GM23338 (cell line): ENCODE results near the gene CMSS1. TPM values are rescaled to one million over a fixed set of nuclear protein-coding genes. Genes with fewer than 3 reads are reported as not detected.

Experiments
- ATAC-seq: fragments of 200-7000 bp; cut with Tn5 transposase; 3 replicates; pipeline ENCODE4 v1.9.1; 2020
- DNase-seq: peaks from one replicate; pipeline ENCODE4 v3.0.0-alpha.2; 2015; ENCODE audit warnings: low spot score
- H2AFZ ChIP-seq: fragments of 200-600 bp; sonication (generic); 2 replicates; pipeline ENCODE4 v1.8.0; 2016; ENCODE audit warnings: antibody characterized with exemption, mild to moderate bottlenecking, moderate library complexity
- H3F3A ChIP-seq: fragments of 200-600 bp; sonication (generic); replicated peaks from 2 replicates; pipeline ENCODE4 v1.8.0; 2017; ENCODE audit warnings: antibody characterized with exemption, mixed run types, low read depth
- H3K27ac ChIP-seq: fragments of 200-600 bp; sonication (generic); 2 replicates; pipeline ENCODE4 v1.6.1; 2016; ENCODE audit warnings: low read depth
- H3K27me3 ChIP-seq: fragments of 200-600 bp; sonication (generic); 2 replicates; pipeline ENCODE4 v1.8.0; 2016; ENCODE audit warnings: mild to moderate bottlenecking, mixed run types, moderate library complexity; ENCODE audit not compliant: insufficient read depth
- H3K36me3 ChIP-seq: fragments of 200-600 bp; sonication (generic); 2 replicates; pipeline ENCODE4 v1.8.0; 2016; ENCODE audit warnings: mild to moderate bottlenecking; ENCODE audit not compliant: insufficient read depth
- H3K4me1 ChIP-seq: fragments of 200-600 bp; sonication (generic); 2 replicates; pipeline ENCODE4 v1.8.0; 2016; ENCODE audit warnings: mild to moderate bottlenecking, moderate library complexity; ENCODE audit not compliant: insufficient read depth
- H3K4me2 ChIP-seq: fragments of 200-600 bp; sonication (generic); 2 replicates; pipeline ENCODE4 v1.7.1; 2017; ENCODE audit warnings: mixed run types
- H3K4me3 ChIP-seq: fragments of 200-600 bp; sonication (generic); 2 replicates; pipeline ENCODE4 v1.6.1; 2016; ENCODE audit warnings: mixed run types
- H3K79me2 ChIP-seq: fragments of 200-600 bp; sonication (generic); replicated peaks from 2 replicates; pipeline ENCODE4 v1.8.0; 2017; ENCODE audit warnings: mild to moderate bottlenecking; ENCODE audit not compliant: insufficient read depth
- H3K9me2 ChIP-seq: fragments of 200-600 bp; sonication (generic); 2 replicates; pipeline ENCODE4 v1.8.0; 2017; ENCODE audit not compliant: insufficient read depth
- H4K20me1 ChIP-seq: fragments of 200-600 bp; sonication (generic); replicated peaks from 2 replicates; pipeline ENCODE4 v1.8.0; 2017; ENCODE audit warnings: mild to moderate bottlenecking; ENCODE audit not compliant: insufficient read depth
- H3K27ac Mint-ChIP-seq: 2 replicates; pipeline ENCODE4 v1.8.0; 2020; ENCODE audit warnings: inconsistent platforms, mild to moderate bottlenecking, moderate library complexity, mixed read lengths
- H3K27me3 Mint-ChIP-seq: 3 replicates; pipeline ENCODE4 v1.8.0; 2022; ENCODE audit warnings: low read depth, mild to moderate bottlenecking, moderate library complexity, mixed read lengths, inconsistent platforms; ENCODE audit not compliant: insufficient read depth, poor library complexity
- H3K36me3 Mint-ChIP-seq: 3 replicates; pipeline ENCODE4 v1.8.0; 2021; ENCODE audit warnings: low read depth, mild to moderate bottlenecking, inconsistent platforms, moderate library complexity, mixed read lengths
- H3K4me1 Mint-ChIP-seq: 3 replicates; pipeline ENCODE4 v1.8.0; 2020; ENCODE audit warnings: mild to moderate bottlenecking, inconsistent platforms, mixed read lengths
- H3K4me3 Mint-ChIP-seq: 3 replicates; pipeline ENCODE4 v1.8.0; 2021; ENCODE audit warnings: moderate library complexity, mild to moderate bottlenecking, inconsistent platforms, mixed read lengths
- H3K9me3 Mint-ChIP-seq: 3 replicates; pipeline ENCODE4 v1.8.0; 2020; ENCODE audit warnings: moderate library complexity, mild to moderate bottlenecking, inconsistent platforms, mixed read lengths
- CREB1 ChIP-seq: fragments of 250-450 bp; sonication (Bioruptor Pico); IDR thresholded peaks from 2 replicates; pipeline ENCODE4 v1.5.0; 2020; ENCODE audit warnings: low read depth, mild to moderate bottlenecking, moderate library complexity
- JUNB ChIP-seq: IDR thresholded peaks from one replicate; pipeline ENCODE4 v1.6.1; 2016; ENCODE audit warnings: antibody characterized with exemption; ENCODE audit not compliant: unreplicated experiment
- POLR2AphosphoS5 ChIP-seq: IDR thresholded peaks from 2 replicates; pipeline ENCODE4 v1.6.1; 2016; ENCODE audit warnings: antibody characterized with exemption, low read depth
- STAT1 ChIP-seq: IDR thresholded peaks from one replicate; pipeline ENCODE4 v1.6.1; 2016; ENCODE audit warnings: antibody characterized with exemption; ENCODE audit not compliant: unreplicated experiment
- ZNF331 ChIP-seq: fragments of 250-450 bp; sonication (Bioruptor Pico); IDR thresholded peaks from 2 replicates; pipeline ENCODE4 v1.5.0; 2020; ENCODE audit warnings: low read depth, mild to moderate bottlenecking, moderate library complexity
- polyA plus RNA-seq: library from polyadenylated mRNA; unstranded; fragments of >200 nt; fragmentation: Nextera tagmentation; extraction: Ambion mirVana; gene quantifications from 2 replicates; pipeline ENCODE4 v1.2.1, GENCODE V29; 2016
- total RNA-seq: library from RNA; depleted of rRNA; stranded (reverse); fragments of >200 nt; shearing (Covaris generic); gene quantifications from 2 replicates; pipeline ENCODE4 v1.2.3, GENCODE V29; 2014
- TF ChIP-seq, protein P1 (sequence below): IDR thresholded peaks from one replicate; pipeline ENCODE4 v1.6.1; 2018; ENCODE audit warnings: antibody characterized with exemption; ENCODE audit not compliant: unreplicated experiment
- TF ChIP-seq, protein P2 (sequence below): IDR thresholded peaks from 2 replicates; pipeline ENCODE4 v1.6.1; 2016; ENCODE audit warnings: antibody characterized with exemption

CMSS1 gene
- total and polyA plus RNA-seq, 2 experiments from 2014 or later, result 39.4 to 187 TPM

DNA sequence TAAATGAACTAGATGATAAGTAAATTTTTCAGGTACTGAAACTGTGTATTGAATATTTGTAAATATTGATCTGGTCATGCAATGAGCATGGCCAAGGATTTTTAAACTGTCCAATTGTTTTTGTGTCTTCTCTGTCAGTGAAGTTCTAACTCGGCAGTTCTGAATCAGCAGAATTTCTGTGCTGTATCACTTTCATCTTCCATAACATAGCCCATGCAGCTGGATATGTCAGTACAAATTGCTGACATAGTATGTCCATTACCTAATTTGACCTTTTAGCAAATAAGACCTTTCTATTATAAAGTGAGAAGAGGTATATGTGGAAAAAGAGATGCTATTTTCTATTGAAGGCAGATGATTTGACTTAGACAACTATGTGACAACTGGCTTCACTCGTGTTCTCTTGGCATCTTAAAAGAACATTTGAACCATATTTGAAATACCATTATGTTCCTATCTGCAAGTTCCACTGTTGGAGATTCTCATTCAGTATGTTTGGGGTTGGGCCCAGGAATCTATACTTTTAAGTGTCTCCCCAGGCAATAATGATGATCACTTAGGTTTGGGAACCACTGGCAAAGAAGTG is 90.4 kb downstream of the CMSS1 start (continued):
- TF ChIP-seq, protein P1, sequence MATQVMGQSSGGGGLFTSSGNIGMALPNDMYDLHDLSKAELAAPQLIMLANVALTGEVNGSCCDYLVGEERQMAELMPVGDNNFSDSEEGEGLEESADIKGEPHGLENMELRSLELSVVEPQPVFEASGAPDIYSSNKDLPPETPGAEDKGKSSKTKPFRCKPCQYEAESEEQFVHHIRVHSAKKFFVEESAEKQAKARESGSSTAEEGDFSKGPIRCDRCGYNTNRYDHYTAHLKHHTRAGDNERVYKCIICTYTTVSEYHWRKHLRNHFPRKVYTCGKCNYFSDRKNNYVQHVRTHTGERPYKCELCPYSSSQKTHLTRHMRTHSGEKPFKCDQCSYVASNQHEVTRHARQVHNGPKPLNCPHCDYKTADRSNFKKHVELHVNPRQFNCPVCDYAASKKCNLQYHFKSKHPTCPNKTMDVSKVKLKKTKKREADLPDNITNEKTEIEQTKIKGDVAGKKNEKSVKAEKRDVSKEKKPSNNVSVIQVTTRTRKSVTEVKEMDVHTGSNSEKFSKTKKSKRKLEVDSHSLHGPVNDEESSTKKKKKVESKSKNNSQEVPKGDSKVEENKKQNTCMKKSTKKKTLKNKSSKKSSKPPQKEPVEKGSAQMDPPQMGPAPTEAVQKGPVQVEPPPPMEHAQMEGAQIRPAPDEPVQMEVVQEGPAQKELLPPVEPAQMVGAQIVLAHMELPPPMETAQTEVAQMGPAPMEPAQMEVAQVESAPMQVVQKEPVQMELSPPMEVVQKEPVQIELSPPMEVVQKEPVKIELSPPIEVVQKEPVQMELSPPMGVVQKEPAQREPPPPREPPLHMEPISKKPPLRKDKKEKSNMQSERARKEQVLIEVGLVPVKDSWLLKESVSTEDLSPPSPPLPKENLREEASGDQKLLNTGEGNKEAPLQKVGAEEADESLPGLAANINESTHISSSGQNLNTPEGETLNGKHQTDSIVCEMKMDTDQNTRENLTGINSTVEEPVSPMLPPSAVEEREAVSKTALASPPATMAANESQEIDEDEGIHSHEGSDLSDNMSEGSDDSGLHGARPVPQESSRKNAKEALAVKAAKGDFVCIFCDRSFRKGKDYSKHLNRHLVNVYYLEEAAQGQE, result no peak

DNA sequence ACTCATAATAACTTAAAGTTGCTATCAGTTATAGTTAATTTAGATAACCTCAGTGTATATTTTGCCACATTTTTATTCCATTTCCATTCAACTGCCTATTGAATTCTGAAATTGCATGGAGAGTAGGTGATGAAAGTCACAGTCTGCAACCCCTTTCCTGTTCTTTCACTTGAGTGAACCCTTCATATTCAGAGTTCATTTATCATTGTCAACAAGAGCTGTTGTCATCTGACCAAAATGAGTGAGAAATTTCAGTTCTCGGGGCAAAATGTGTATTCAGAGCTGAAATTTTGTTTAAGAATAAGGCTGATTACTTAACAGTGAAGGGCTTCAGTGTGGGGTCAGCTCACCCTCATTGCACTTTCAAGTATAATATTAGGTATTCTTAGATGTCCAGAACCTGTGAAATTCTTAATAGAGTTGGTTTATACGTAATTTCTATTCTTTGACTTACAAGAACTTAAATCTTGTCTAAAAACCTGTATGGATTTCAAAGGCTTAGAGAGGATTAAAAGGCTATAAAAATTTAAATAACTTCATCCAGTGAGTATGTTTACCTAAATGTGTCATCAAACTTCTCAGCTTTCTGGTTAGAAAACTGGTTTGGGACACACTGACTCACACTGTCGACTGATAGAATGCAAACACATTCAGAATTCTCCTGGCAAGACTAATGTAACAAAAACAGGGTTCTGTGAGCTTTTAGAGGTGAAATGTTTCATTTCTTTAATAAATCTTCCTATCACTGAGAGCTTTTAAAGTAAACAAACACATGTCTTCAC is 92.2 kb downstream of the CMSS1 start:
- Histone ChIP-seq H3K27ac (no peak overlapping the region), H3K9me2 (no peaks in the 10 kb centered on the region), H4K20me1 (no peaks in the 10 kb centered on the region; the same call in 1 of the 2 replicates), H3K27me3 (no peaks in the 10 kb centered on the region), H3K36me3 (no peaks in the 10 kb centered on the region), H3F3A (no peaks in the 10 kb centered on the region), H3K4me3 (no peak overlapping the region), H3K79me2 (peaks cover 5% of the 10 kb centered on the region; the same call in 1 of the 2 replicates), H3K4me1 (peaks cover 25% of the 10 kb centered on the region), H2AFZ (no peak overlapping the region), H3K4me2 (0 out of 2 replicates have a peak overlapping the region, but pooled peaks have one; percentile 7)
- Mint-ChIP-seq H3K4me3 (no peak overlapping the region), H3K27ac (no peak overlapping the region), H3K9me3 (no peaks in the 10 kb centered on the region), H3K36me3 (no peaks in the 10 kb centered on the region), H3K27me3 (no peaks in the 10 kb centered on the region), H3K4me1 (peaks cover 40% of the 10 kb centered on the region)
- ATAC-seq (no peak), DNase-seq (no peak)
- TF ChIP-seq JUNB (no peak), CREB1 (CRISPR knock-in tag) (no peak), POLR2AphosphoS5 (no peak), STAT1 (no peak)
- TF ChIP-seq, protein P2, sequence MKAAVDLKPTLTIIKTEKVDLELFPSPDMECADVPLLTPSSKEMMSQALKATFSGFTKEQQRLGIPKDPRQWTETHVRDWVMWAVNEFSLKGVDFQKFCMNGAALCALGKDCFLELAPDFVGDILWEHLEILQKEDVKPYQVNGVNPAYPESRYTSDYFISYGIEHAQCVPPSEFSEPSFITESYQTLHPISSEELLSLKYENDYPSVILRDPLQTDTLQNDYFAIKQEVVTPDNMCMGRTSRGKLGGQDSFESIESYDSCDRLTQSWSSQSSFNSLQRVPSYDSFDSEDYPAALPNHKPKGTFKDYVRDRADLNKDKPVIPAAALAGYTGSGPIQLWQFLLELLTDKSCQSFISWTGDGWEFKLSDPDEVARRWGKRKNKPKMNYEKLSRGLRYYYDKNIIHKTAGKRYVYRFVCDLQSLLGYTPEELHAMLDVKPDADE, result no peak

DNA sequence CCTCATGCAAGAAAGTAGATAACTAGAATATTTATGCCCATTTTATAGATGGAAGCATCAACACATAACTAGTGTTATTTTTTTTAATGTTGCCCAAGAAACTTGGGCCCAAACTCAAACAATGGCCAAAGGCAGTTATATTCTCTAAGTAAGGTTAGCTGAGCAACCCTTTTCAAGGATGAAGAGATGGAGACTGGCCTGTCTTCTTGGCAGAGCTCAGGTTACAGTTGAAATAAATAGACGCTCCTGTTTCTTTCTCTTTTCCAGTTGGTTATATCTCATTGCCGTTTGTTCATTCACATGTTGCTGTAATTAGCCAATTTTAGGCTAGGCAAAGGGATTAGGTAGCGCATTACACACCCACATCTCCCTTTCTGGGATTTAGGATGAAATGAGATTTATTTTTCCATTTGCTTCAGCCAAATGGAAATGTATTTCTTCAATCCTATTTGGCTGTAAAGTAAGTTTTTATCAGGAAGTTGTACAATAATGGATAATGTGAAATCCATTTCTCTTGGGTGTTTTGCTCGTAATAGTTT is 93.2 kb downstream of the CMSS1 start:
- 0 out of 2 replicates have a peak overlapping the region, but pooled peaks have one; percentile 0 for H3K4me2 ChIP-seq
- TF ChIP-seq ZNF331 (CRISPR knock-in tag) (no peak), STAT1 (no peak), CREB1 (CRISPR knock-in tag) (no peak)

More for the DNA sequence above, 93.2 kb downstream of the CMSS1 start:
- Histone ChIP-seq H3K36me3 (no peaks in the 10 kb centered on the region), H3F3A (no peaks in the 10 kb centered on the region), H3K27ac (no peak overlapping the region), H2AFZ (no peak overlapping the region), H3K4me3 (no peak overlapping the region), H4K20me1 (no peaks in the 10 kb centered on the region; the same call in 1 of the 2 replicates), H3K27me3 (no peaks in the 10 kb centered on the region), H3K79me2 (peaks cover 5% of the 10 kb centered on the region; the same call in 1 of the 2 replicates), H3K4me1 (peaks cover 22% of the 10 kb centered on the region), H3K9me2 (no peaks in the 10 kb centered on the region)
- no peaks in the 10 kb centered on the region for H3K27me3 Mint-ChIP-seq
- ATAC-seq, result no peak
- H3K36me3 Mint-ChIP-seq, result no peaks in the 10 kb centered on the region
- H3K27ac Mint-ChIP-seq, result no peak overlapping the region
- DNase-seq, result no peak
- H3K4me1 Mint-ChIP-seq, result peaks cover 44% of the 10 kb centered on the region
- no peaks in the 10 kb centered on the region for H3K9me3 Mint-ChIP-seq
- H3K4me3 Mint-ChIP-seq, result no peak overlapping the region
